B cell (primary cell): ENCODE measurements around the gene FOXJ1. TPM values are rescaled to one million over a fixed set of nuclear protein-coding genes. Genes with fewer than 3 reads are reported as not detected.

Experiments used
- ATAC-seq: fragments of 200-7000 bp; cut with Tn5 transposase; one replicate; pipeline ENCODE4 v1.10.0; 2021; ENCODE audit warnings: low read depth, mild to moderate bottlenecking, moderate number of reproducible peaks, moderate library complexity
- CTCF ChIA-PET: fragments of 350-600 bp; sonication (Branson Sonifier 250); formaldehyde crosslinking; loops from one replicate; lab custom pipeline; 2021; ENCODE audit warnings: antibody characterized with exemption, inconsistent platforms; lab: Charles Lee
- POLR2A ChIA-PET: fragments of 350-600 bp; sonication (Branson Sonifier 250); formaldehyde crosslinking; loops from one replicate; lab custom pipeline; 2021; ENCODE audit warnings: antibody characterized with exemption; lab: Charles Lee
- DNase-seq: peaks from one replicate; pipeline ENCODE4 v3.0.0; 2013
- H2AFZ ChIP-seq: 2 replicates; pipeline ENCODE4 v1.6.1; 2012; ENCODE audit warnings: mild to moderate bottlenecking, low read depth, low read length; ENCODE audit not compliant: insufficient read depth, poor library complexity, severe bottlenecking
- H3K27ac ChIP-seq, 2 donors: 1 replicate in 1 of 2; 2 replicates in 1 of 2; pipeline ENCODE4 v1.5.1; 2012 to 2013; ENCODE audit warnings: low read length in 2 of 2, mild to moderate bottlenecking in 2 of 2, moderate library complexity in 1 of 2
- H3K27me3 ChIP-seq, 4 experiments: fragments of 200-600 bp in 1 of 4; sonication (generic) in 1 of 4; replicated peaks in 1 of 4; 1 replicate in 2 of 4; 2 replicates in 2 of 4; pipeline versions ENCODE4 v1.6.1 to v1.7.0; 2013 to 2016; ENCODE audit warnings: low read length in 3 of 4, mild to moderate bottlenecking in 2 of 4, mixed read lengths in 1 of 4, moderate library complexity in 1 of 4; ENCODE audit not compliant: insufficient read depth in 4 of 4, control insufficient read depth in 3 of 4; ENCODE audit errors: control extremely low read depth in 1 of 4
- H3K36me3 ChIP-seq, 2 experiments: replicated peaks in 1 of 2; 1 replicate in 1 of 2; 2 replicates in 1 of 2; pipeline versions ENCODE4 v1.6.1 to v1.7.1; 2013; ENCODE audit warnings: low read length in 1 of 2; ENCODE audit not compliant: insufficient read depth in 2 of 2, control insufficient read depth in 1 of 2; ENCODE audit errors: control extremely low read depth in 1 of 2, extremely low read depth in 1 of 2
- H3K4me1 ChIP-seq, 2 donors: fragments of 200-600 bp in 1 of 2; sonication (generic) in 1 of 2; 1 replicate in 1 of 2; 2 replicates in 1 of 2; pipeline versions ENCODE4 v1.5.1 to v1.6.1; 2013 to 2017; ENCODE audit warnings: low read length in 2 of 2; ENCODE audit not compliant: control insufficient read depth in 2 of 2, insufficient read depth in 2 of 2
- H3K4me2 ChIP-seq: replicated peaks from 2 replicates; pipeline ENCODE3; 2012; ENCODE audit warnings: mild to moderate bottlenecking, low read depth, low read length; ENCODE audit not compliant: poor library complexity, severe bottlenecking
- H3K4me3 ChIP-seq, 5 experiments: fragments of 200-600 bp in 1 of 5; sonication (generic) in 1 of 5; 1 replicate in 3 of 5; 2 replicates in 2 of 5; pipeline versions ENCODE4 v1.5.1 to v1.7.0; 2011 to 2016; ENCODE audit warnings: low read length in 4 of 5, mild to moderate bottlenecking in 4 of 5, low read depth in 2 of 5, control low read depth in 1 of 5, moderate library complexity in 1 of 5; ENCODE audit not compliant: insufficient read depth in 1 of 5; ENCODE audit errors: control extremely low read depth in 1 of 5, extremely low read depth in 1 of 5
- H3K79me2 ChIP-seq: fragments of 200-600 bp; sonication (generic); one replicate; pipeline ENCODE4 v1.6.0; 2016; ENCODE audit warnings: low read length; ENCODE audit not compliant: control insufficient read depth, insufficient read depth
- H3K9ac ChIP-seq: fragments of 200-600 bp; sonication (generic); 2 replicates; pipeline ENCODE4 v1.6.1; 2017; ENCODE audit warnings: mild to moderate bottlenecking, low read length, moderate library complexity
- H3K9me3 ChIP-seq, 3 donors: one replicate each; pipeline versions ENCODE4 v1.6.1 to v1.7.1; 2013; ENCODE audit warnings: low read length in 2 of 3; ENCODE audit not compliant: control insufficient read depth in 2 of 3, insufficient read depth in 1 of 3; ENCODE audit errors: control extremely low read depth in 1 of 3
- H4K20me1 ChIP-seq: 2 replicates; pipeline ENCODE4 v1.6.0; 2012; ENCODE audit warnings: mild to moderate bottlenecking, low read length; ENCODE audit not compliant: insufficient read depth, control insufficient read depth, poor library complexity, severe bottlenecking
- H3K27ac Mint-ChIP-seq: one replicate; pipeline ENCODE4 v1.8.0; 2021; ENCODE audit warnings: mixed read lengths
- H3K27me3 Mint-ChIP-seq: one replicate; pipeline ENCODE4 v1.8.0; 2021; ENCODE audit warnings: mixed read lengths
- H3K4me1 Mint-ChIP-seq: one replicate; pipeline ENCODE4 v1.8.0; 2021; ENCODE audit warnings: mixed read lengths
- H3K4me3 Mint-ChIP-seq: one replicate; pipeline ENCODE4 v1.8.0; 2021; ENCODE audit warnings: mixed read lengths
- H3K9me3 Mint-ChIP-seq: one replicate; pipeline ENCODE4 v1.8.0; 2022; ENCODE audit warnings: mixed read lengths; ENCODE audit not compliant: insufficient read depth
- CTCF ChIP-seq: fragments of 200-600 bp; IDR thresholded peaks from one replicate; pipeline ENCODE4 v1.8.0; 2022; ENCODE audit warnings: antibody characterized with exemption, mild to moderate bottlenecking
- EZH2 ChIP-seq: IDR thresholded peaks from 2 replicates; pipeline ENCODE4 v1.6.1; 2012; ENCODE audit warnings: borderline replicate concordance, low read depth, mild to moderate bottlenecking, moderate library complexity, low read length; ENCODE audit not compliant: insufficient read depth, poor library complexity, severe bottlenecking
- WGBS: methylation state at CpG from one replicate; pipeline ENCODE4 v1.1.5; 2013; ENCODE audit warnings: missing lambda C conversion rate; ENCODE audit not compliant: insufficient coverage; 5-methylcytosine and 5-hydroxymethylcytosine counted together
- intact Hi-C: fragments of 100-400 bp; cut with micrococcal nuclease; formaldehyde crosslinking; loops from one replicate; pipeline ENCODE4 v1.10.0; 2022
- polyA plus RNA-seq: library from polyadenylated mRNA; depleted of rRNA; stranded (reverse); fragments of >200 nt; gene quantifications from 2 replicates; pipeline ENCODE4 v1.2.3, GENCODE V29; 2012
- total RNA-seq, 2 donors: library from RNA; stranded (reverse); fragments of 120-200 nt in 1 of 2; gene quantifications; 1 replicate in 1 of 2; 2 replicates in 1 of 2; pipeline versions ENCODE4 v1.2.3 to v1.2.4, GENCODE V29; 2013 to 2022

FOXJ1 gene
- total and polyA plus RNA-seq, 2 donors (not counting 1 experiment from before 2014, with no cell fraction given) = 0.20 to 1.0 TPM

GRCh38 chr17:76095943-76096342 lies 45.1 kb downstream of the FOXJ1 start:
- Histone ChIP-seq H3K36me3 (peaks cover 2 to 71% of the 10 kb centered on the region in 2 experiments), H4K20me1 (peaks cover 10% of the 10 kb centered on the region)

GRCh38 chr17:76094046-76094445 lies 47.0 kb downstream of the FOXJ1 start:
- no peaks in the 10 kb centered on the region for H3K4me1 Mint-ChIP-seq
- no peak for TF ChIP-seq EZH2
- POLR2A ChIA-PET = no interaction called here

More at GRCh38 chr17:76095943-76096342, 45.1 kb downstream of the FOXJ1 start:
- H3K27ac ChIP-seq = no peak overlapping the region
- no peak overlapping the region for H2AFZ ChIP-seq
- H3K79me2 ChIP-seq = peaks cover 23% of the 10 kb centered on the region
- H3K9ac ChIP-seq = no peak overlapping the region
- H3K9me3 Mint-ChIP-seq = no peaks in the 10 kb centered on the region
- CTCF ChIA-PET = interaction anchor here (1.1 kb wide), 1 partner anchor 23 kb away, joined by 5 read pairs; no protein-coding TSS in a partner anchor
- H3K9me3 ChIP-seq = peaks cover 0 to 3% (median 0%) of the 10 kb centered on the region in 3 donors
- H3K4me3 ChIP-seq = no peak overlapping the region
- no peaks in the 10 kb centered on the region for H3K27me3 ChIP-seq
- H3K4me3 Mint-ChIP-seq = no peak overlapping the region
- H3K4me2 ChIP-seq = no peak overlapping the region
- H3K27me3 Mint-ChIP-seq = no peaks in the 10 kb centered on the region
- peaks cover 2% of the 10 kb centered on the region for H3K4me1 Mint-ChIP-seq
- H3K27ac Mint-ChIP-seq = no peak overlapping the region
- no peak for DNase-seq
- intact Hi-C loops = no loop called here
- no peak for ATAC-seq
- POLR2A ChIA-PET = interaction anchor here (0.6 kb wide), 1 partner anchor 684 kb away, joined by 6 read pairs; no protein-coding TSS in a partner anchor
- TF ChIP-seq EZH2 = no peak
- no peak for TF ChIP-seq CTCF
- H3K4me1 ChIP-seq = no peaks in the 10 kb centered on the region
- 97% methylated on average over 13 of the region's 13 CpGs for WGBS

More at GRCh38 chr17:76094046-76094445, 47.0 kb downstream of the FOXJ1 start:
- Mint-ChIP-seq H3K4me3 (no peak overlapping the region), H3K27me3 (no peaks in the 10 kb centered on the region), H3K9me3 (no peaks in the 10 kb centered on the region), H3K27ac (no peak overlapping the region)
- H3K4me3 ChIP-seq = no peak overlapping the region
- peaks cover 21% of the 10 kb centered on the region for H4K20me1 ChIP-seq
- H3K36me3 ChIP-seq = peaks cover 2 to 79% of the 10 kb centered on the region in 2 experiments
- H2AFZ ChIP-seq = no peak overlapping the region
- H3K9ac ChIP-seq = no peak overlapping the region
- ATAC-seq = no peak
- CTCF ChIA-PET = interaction anchor here (1.5 kb wide), 1 partner anchor 186 kb away, joined by 7 read pairs; no protein-coding TSS in a partner anchor
- WGBS = 95% methylated on average over 7 of the region's 11 CpGs
- no peak overlapping the region for H3K27ac ChIP-seq
- no peaks in the 10 kb centered on the region for H3K27me3 ChIP-seq
- intact Hi-C loops = no loop called here
- no peak overlapping the region for H3K4me2 ChIP-seq
- H3K4me1 ChIP-seq = no peaks in the 10 kb centered on the region
- H3K79me2 ChIP-seq = peaks cover 23% of the 10 kb centered on the region
- H3K9me3 ChIP-seq = peaks cover 0 to 3% (median 0%) of the 10 kb centered on the region in 3 donors
- DNase-seq = no peak
